PFSK-1 (cell line): ENCODE data around the gene TCEANC.

Experiments used
- FOXP2 ChIP-seq: optimal IDR thresholded peaks from 2 replicates; pipeline ENCODE3; 2011; ENCODE audit warnings: borderline replicate concordance, control low read depth, inconsistent platforms; ENCODE audit not compliant: insufficient read depth; ENCODE audit errors: extremely low read length, extremely low read depth
- POLR2AphosphoS5 ChIP-seq: IDR thresholded peaks from 2 replicates; pipeline ENCODE4 v1.6.1; 2012; ENCODE audit warnings: low read depth, mild to moderate bottlenecking, control low read depth, low read length, moderate library complexity
- SIN3A ChIP-seq: IDR thresholded peaks from 2 replicates; pipeline ENCODE4 v1.6.1; 2012; ENCODE audit warnings: mild to moderate bottlenecking, low read length, moderate library complexity, borderline replicate concordance; ENCODE audit not compliant: insufficient read depth
- TAF1 ChIP-seq: IDR thresholded peaks from 2 replicates; pipeline ENCODE4 v1.6.1; 2012; ENCODE audit warnings: low read length, control low read depth, borderline replicate concordance; ENCODE audit not compliant: insufficient read depth
- TF ChIP-seq, protein P1 (sequence below), 2 experiments: IDR thresholded peaks; 2 replicates each; pipeline versions ENCODE4 v1.6.1 to v1.8.0; 2011 to 2012; ENCODE audit warnings: low read depth in 2 of 2, low read length in 2 of 2, control low read depth in 1 of 2, inconsistent platforms in 1 of 2, mild to moderate bottlenecking in 1 of 2, moderate library complexity in 1 of 2; ENCODE audit not compliant: insufficient read depth in 1 of 2

The TCEANC gene

GRCh38 chrX:13620207-13620606, 32.7 kb upstream of the TCEANC start:
- no peak for TF ChIP-seq TAF1
- no peak for TF ChIP-seq FOXP2
- no peak for TF ChIP-seq SIN3A
- TF ChIP-seq, protein P1, sequence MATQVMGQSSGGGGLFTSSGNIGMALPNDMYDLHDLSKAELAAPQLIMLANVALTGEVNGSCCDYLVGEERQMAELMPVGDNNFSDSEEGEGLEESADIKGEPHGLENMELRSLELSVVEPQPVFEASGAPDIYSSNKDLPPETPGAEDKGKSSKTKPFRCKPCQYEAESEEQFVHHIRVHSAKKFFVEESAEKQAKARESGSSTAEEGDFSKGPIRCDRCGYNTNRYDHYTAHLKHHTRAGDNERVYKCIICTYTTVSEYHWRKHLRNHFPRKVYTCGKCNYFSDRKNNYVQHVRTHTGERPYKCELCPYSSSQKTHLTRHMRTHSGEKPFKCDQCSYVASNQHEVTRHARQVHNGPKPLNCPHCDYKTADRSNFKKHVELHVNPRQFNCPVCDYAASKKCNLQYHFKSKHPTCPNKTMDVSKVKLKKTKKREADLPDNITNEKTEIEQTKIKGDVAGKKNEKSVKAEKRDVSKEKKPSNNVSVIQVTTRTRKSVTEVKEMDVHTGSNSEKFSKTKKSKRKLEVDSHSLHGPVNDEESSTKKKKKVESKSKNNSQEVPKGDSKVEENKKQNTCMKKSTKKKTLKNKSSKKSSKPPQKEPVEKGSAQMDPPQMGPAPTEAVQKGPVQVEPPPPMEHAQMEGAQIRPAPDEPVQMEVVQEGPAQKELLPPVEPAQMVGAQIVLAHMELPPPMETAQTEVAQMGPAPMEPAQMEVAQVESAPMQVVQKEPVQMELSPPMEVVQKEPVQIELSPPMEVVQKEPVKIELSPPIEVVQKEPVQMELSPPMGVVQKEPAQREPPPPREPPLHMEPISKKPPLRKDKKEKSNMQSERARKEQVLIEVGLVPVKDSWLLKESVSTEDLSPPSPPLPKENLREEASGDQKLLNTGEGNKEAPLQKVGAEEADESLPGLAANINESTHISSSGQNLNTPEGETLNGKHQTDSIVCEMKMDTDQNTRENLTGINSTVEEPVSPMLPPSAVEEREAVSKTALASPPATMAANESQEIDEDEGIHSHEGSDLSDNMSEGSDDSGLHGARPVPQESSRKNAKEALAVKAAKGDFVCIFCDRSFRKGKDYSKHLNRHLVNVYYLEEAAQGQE (IDR thresholded peaks at IDR 0.05; ENCODE audit: insufficient read depth in 1 of 2, low read depth in 2 of 2, low read length in 2 of 2), result no peak
- no peak for TF ChIP-seq POLR2AphosphoS5

DNA sequence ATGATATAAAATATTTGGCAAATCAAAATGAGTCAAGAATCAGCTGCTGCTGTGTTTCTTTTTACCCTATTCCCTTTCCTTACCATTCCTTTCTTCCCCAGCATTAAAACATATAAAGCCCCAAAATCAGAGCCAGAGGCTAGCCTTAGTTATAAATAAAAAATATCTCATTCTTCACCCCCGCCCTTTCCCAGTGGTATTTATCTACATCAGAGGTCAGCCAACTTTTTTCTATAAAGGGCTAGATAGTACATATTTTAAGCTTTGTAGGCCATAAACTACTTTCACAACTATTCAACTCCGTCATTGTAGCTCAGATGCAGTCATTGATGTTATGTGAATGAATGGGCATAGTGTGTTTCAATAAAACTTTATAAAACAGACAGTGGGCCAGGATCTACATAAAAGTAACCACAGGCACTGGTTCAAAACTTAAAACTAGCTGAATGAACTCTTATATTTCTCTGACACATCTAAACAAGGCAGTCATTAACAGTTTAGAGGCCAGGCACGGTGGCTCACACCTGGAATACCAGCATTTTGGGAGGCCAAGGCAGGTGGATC, 30.5 kb upstream of the TCEANC start:
- TF ChIP-seq, protein P1 (IDR thresholded peaks at IDR 0.05; ENCODE audit: insufficient read depth in 1 of 2, low read depth in 2 of 2, low read length in 2 of 2), result no peak
- TF ChIP-seq POLR2AphosphoS5 (no peak), FOXP2 (no peak), SIN3A (no peak), TAF1 (no peak)

GRCh38 chrX:13627306-13627705, 25.6 kb upstream of the TCEANC start:
- TF ChIP-seq TAF1 (no peak), FOXP2 (no peak), SIN3A (no peak), POLR2AphosphoS5 (no peak)
- TF ChIP-seq, protein P1 (IDR thresholded peaks at IDR 0.05; ENCODE audit: insufficient read depth in 1 of 2, low read depth in 2 of 2, low read length in 2 of 2), result no peak

DNA sequence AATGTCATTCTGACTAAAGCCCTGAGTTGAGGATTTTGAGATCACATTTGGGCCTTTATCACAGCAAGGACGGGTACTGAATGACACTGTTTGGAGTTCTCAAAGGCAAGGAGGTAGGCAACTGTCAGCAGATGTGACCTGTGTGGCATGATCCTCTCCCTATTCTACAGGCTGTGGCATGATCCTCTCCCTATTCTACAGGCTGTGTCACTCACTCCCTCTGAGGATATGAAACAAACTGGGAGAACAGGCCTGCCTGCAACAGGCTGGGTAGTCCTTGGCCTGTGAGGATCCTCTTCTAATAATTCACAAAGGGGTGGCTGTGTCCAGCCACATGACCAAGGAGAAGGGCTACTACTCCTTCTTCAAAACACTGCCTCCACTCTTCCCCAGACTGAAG, 14.9 kb upstream of the TCEANC start:
- no peak for TF ChIP-seq TAF1
- no peak for TF ChIP-seq POLR2AphosphoS5
- TF ChIP-seq, protein P1 (IDR thresholded peaks at IDR 0.05; ENCODE audit: insufficient read depth in 1 of 2, low read depth in 2 of 2, low read length in 2 of 2), result no peak
- no peak for TF ChIP-seq FOXP2
- TF ChIP-seq SIN3A, result no peak
